Neural crest cell (in vitro differentiated cells): ENCODE measurements around the gene SMAP1. TPM values are rescaled to one million over a fixed set of nuclear protein-coding genes. Genes with fewer than 3 reads are reported as not detected.
A peak's percentile ranks its signal among the peaks of the same experiment; 100 is the strongest.

ENCODE experiments used
- DNase-seq: peaks from one replicate; pipeline ENCODE4 v3.0.0; 2021; ENCODE audit warnings: low read depth, mixed read lengths, low spot score
- H3K27ac Mint-ChIP-seq: one replicate; pipeline ENCODE4 v1.8.0; 2021; ENCODE audit warnings: mild to moderate bottlenecking, mixed read lengths; ENCODE audit not compliant: unreplicated experiment
- H3K27me3 Mint-ChIP-seq: 2 replicates; pipeline ENCODE4 v1.8.0; 2021; ENCODE audit warnings: low read depth, mild to moderate bottlenecking, mixed read lengths
- H3K36me3 Mint-ChIP-seq: 2 replicates; pipeline ENCODE4 v1.8.0; 2021; ENCODE audit warnings: low read depth, mild to moderate bottlenecking, mixed read lengths
- H3K4me1 Mint-ChIP-seq: 2 replicates; pipeline ENCODE4 v1.8.0; 2021; ENCODE audit warnings: mixed read lengths
- H3K4me3 Mint-ChIP-seq: one replicate; pipeline ENCODE4 v1.8.0; 2021; ENCODE audit warnings: mild to moderate bottlenecking, mixed read lengths
- H3K9me3 Mint-ChIP-seq: 2 replicates; pipeline ENCODE4 v1.8.0; 2021; ENCODE audit warnings: mixed read lengths
- CTCF ChIP-seq: fragments of 200-600 bp; sonication (generic); conservative IDR thresholded peaks from 2 replicates; pipeline ENCODE4 v1.5.0; 2021; ENCODE audit warnings: antibody characterized with exemption, mild to moderate bottlenecking
- total RNA-seq: library from RNA; stranded (reverse); gene quantifications from 2 replicates; pipeline ENCODE4 v1.2.1, GENCODE V29; 2021

The SMAP1 gene
- total RNA-seq, 1 donor from 2014 or later: 30.5 TPM

- Mint-ChIP-seq H3K9me3 (peaks cover 16% of the 10 kb centered on the region), H3K27me3 (no peaks in the 10 kb centered on the region), H3K4me3 (no peak overlapping the region), H3K4me1 (no peaks in the 10 kb centered on the region), H3K27ac (peak overlapping the region; percentile 43), H3K36me3 (peaks cover 43% of the 10 kb centered on the region)
- no peak for DNase-seq
- no peak for TF ChIP-seq CTCF
Measured at GRCh38 chr6:70806086-70806485, 138.4 kb downstream of the SMAP1 start.

- Mint-ChIP-seq H3K27me3 (no peaks in the 10 kb centered on the region), H3K36me3 (peaks cover 3% of the 10 kb centered on the region), H3K4me3 (no peak overlapping the region), H3K27ac (no peak overlapping the region), H3K9me3 (no peaks in the 10 kb centered on the region), H3K4me1 (no peaks in the 10 kb centered on the region)
- no peak for TF ChIP-seq CTCF
- DNase-seq: no peak
Measured at GRCh38 chr6:70811788-70812187, 144.1 kb downstream of the SMAP1 start.

GRCh38 chr6:70813885-70814284 lies 146.2 kb downstream of the SMAP1 start:
- no peak for TF ChIP-seq CTCF
- Mint-ChIP-seq H3K27ac (no peak overlapping the region), H3K9me3 (no peaks in the 10 kb centered on the region), H3K4me3 (no peak overlapping the region), H3K4me1 (no peaks in the 10 kb centered on the region), H3K36me3 (no peaks in the 10 kb centered on the region), H3K27me3 (no peaks in the 10 kb centered on the region)
- DNase-seq: no peak

- Mint-ChIP-seq H3K4me3 (no peak overlapping the region), H3K4me1 (no peaks in the 10 kb centered on the region), H3K9me3 (peaks cover 3% of the 10 kb centered on the region), H3K27me3 (no peaks in the 10 kb centered on the region), H3K27ac (no peak overlapping the region), H3K36me3 (peaks cover 3% of the 10 kb centered on the region)
- TF ChIP-seq CTCF: no peak
- no peak for DNase-seq
Measured at GRCh38 chr6:70819646-70820045, 152.0 kb downstream of the SMAP1 start.

- Mint-ChIP-seq H3K36me3 (peaks cover 3% of the 10 kb centered on the region), H3K27ac (no peak overlapping the region), H3K27me3 (no peaks in the 10 kb centered on the region), H3K4me1 (no peaks in the 10 kb centered on the region), H3K4me3 (no peak overlapping the region), H3K9me3 (peaks cover 3% of the 10 kb centered on the region)
- DNase-seq: no peak
- no peak for TF ChIP-seq CTCF
Measured at GRCh38 chr6:70820778-70821177, 153.1 kb downstream of the SMAP1 start.

- H3K27ac Mint-ChIP-seq: no peak overlapping the region
Measured at GRCh38 chr6:70821751-70822150, 154.1 kb downstream of the SMAP1 start.

More at GRCh38 chr6:70821751-70822150, 154.1 kb downstream of the SMAP1 start:
- Mint-ChIP-seq H3K36me3 (peaks cover 3% of the 10 kb centered on the region), H3K27me3 (no peaks in the 10 kb centered on the region), H3K4me1 (no peaks in the 10 kb centered on the region), H3K9me3 (peaks cover 3% of the 10 kb centered on the region), H3K4me3 (no peak overlapping the region)
- DNase-seq: no peak
- no peak for TF ChIP-seq CTCF
